ENCODE data around the gene CFAP69.
A peak's percentile ranks its signal among the peaks of the same experiment; 100 is the strongest.

Gene CFAP69

DNA sequence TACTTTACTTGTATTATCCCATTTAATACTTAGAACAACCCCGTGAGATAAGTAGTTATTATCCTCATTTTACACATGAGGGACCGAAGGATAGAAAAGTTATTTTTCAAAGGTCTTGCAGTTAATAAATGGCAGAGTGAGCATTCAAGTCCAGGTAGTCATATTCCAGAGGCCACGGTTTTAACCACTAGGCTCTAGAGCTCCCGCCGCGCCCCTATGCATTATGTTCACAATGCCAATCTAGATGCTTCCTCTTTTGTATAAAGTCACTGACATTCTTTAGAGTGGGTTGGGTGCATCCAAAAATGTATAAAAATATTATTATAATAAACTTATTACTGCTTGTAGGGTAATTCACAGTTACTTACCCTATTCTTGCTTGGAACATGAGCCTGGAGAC, 11.4 kb upstream of the CFAP69 start:
- no peak overlapping the region for H2AFZ ChIP-seq (ENCODE audit: low read length, unreplicated experiment)

DNA sequence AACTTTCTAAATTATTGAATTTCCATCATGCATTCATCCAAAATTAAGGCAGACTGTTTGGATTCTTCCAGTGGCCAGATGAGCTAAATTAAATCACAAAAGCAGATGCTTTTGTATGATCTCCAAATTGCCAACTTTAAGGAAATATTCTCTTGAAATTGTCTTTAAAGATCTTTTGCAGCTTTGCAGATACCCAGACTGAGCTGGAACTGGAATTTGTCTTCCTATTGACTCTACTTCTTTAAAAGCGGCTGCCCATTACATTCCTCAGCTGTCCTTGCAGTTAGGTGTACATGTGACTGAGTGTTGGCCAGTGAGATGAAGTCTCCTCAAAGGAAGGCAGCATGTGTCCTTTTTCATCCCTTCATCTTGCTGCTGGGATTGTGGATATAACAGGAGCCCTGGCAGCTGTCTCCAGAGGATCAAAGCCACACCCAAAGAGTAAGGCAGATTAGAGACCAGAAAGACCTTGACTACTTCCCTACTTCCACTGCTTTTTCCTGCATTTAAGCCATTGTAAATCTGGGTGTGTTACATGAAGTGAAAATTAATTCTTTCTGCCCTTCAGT, 8.2 kb upstream of the CFAP69 start:
- no peaks in the 10 kb centered on the region for H3K27me3 ChIP-seq (ENCODE audit: insufficient read depth, low read length)
- H3K36me3 ChIP-seq (ENCODE audit: insufficient read depth, low read length) = peaks cover 4% of the 10 kb centered on the region; the same call in 1 of the 2 replicates

More for the DNA sequence above, 11.4 kb upstream of the CFAP69 start:
- Histone ChIP-seq H3K4me1 (ENCODE audit: control insufficient read depth, insufficient read depth, low read length, unreplicated experiment) (no peaks in the 10 kb centered on the region), H3K27me3 (ENCODE audit: insufficient read depth, low read length) (no peaks in the 10 kb centered on the region), H3K79me2 (ENCODE audit: control insufficient read depth, insufficient read depth, low read length, unreplicated experiment) (no peaks in the 10 kb centered on the region), H3K4me3 (ENCODE audit: low read depth, low read length) (no peak overlapping the region), H3K27ac (ENCODE audit: low read depth, low read length) (no peak overlapping the region), H3K36me3 (ENCODE audit: insufficient read depth, low read length) (peaks cover 10% of the 10 kb centered on the region)

DNA sequence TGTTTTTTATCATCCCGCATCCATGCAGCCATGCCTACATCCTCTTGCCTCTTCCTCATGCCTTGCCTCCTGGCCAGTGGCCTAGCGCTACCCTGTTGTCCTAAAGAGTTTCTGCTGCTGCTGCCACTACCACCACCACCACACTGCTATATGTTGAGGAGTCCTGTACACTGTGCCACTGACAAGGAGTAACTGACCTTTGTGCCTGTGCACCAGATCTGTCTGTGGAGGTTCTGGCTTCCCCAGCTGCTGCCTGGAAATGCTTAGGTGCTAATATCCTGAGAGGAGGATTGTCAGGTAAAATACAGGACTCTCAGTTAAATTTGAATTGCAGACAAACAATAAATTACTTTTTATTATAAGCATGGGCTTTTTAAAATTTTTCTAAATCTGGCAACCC, 7.0 kb upstream of the CFAP69 start:
- H3K36me3 ChIP-seq (ENCODE audit: insufficient read depth, low read length) = no peaks in the 10 kb centered on the region
- no peaks in the 10 kb centered on the region for H3K4me1 ChIP-seq (ENCODE audit: control insufficient read depth, insufficient read depth, low read length, unreplicated experiment)
- no peak overlapping the region for H3K4me3 ChIP-seq (ENCODE audit: low read depth, low read length)
- no peak overlapping the region for H2AFZ ChIP-seq (ENCODE audit: low read length, unreplicated experiment)
- H3K27ac ChIP-seq (ENCODE audit: low read depth, low read length) = no peak overlapping the region
- H3K79me2 ChIP-seq (ENCODE audit: control insufficient read depth, insufficient read depth, low read length, unreplicated experiment) = no peaks in the 10 kb centered on the region
- H3K27me3 ChIP-seq (ENCODE audit: insufficient read depth, low read length) = no peaks in the 10 kb centered on the region

More for the DNA sequence above, 8.2 kb upstream of the CFAP69 start:
- Histone ChIP-seq H3K4me3 (ENCODE audit: low read depth, low read length) (no peak overlapping the region), H2AFZ (ENCODE audit: low read length, unreplicated experiment) (no peak overlapping the region), H3K79me2 (ENCODE audit: control insufficient read depth, insufficient read depth, low read length, unreplicated experiment) (no peaks in the 10 kb centered on the region), H3K27ac (ENCODE audit: low read depth, low read length) (no peak overlapping the region), H3K4me1 (ENCODE audit: control insufficient read depth, insufficient read depth, low read length, unreplicated experiment) (no peaks in the 10 kb centered on the region)

DNA sequence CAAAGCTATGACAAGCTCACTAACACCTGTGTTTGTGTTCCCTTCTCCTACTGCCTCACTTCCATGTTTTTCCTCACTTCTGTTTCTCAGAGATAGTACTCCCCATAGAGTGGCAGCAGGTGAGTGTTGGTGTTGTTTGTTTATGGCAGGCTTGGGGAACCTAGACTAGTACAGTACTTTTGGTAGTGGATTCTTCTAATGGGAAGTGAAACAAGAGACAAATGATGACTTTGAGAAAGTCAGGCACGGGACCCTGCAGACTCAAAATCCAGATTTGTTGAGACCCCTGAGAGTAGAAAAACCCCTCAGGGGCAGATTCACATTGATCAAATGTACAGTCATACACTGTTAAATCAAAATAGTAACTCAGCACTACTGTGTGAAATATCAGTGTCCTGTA, 6.4 kb upstream of the CFAP69 start:
- Histone ChIP-seq H3K4me3 (ENCODE audit: low read depth, low read length) (no peak overlapping the region), H3K79me2 (ENCODE audit: control insufficient read depth, insufficient read depth, low read length, unreplicated experiment) (no peaks in the 10 kb centered on the region), H2AFZ (ENCODE audit: low read length, unreplicated experiment) (no peak overlapping the region), H3K36me3 (ENCODE audit: insufficient read depth, low read length) (no peaks in the 10 kb centered on the region), H3K27ac (ENCODE audit: low read depth, low read length) (no peak overlapping the region), H3K4me1 (ENCODE audit: control insufficient read depth, insufficient read depth, low read length, unreplicated experiment) (no peaks in the 10 kb centered on the region), H3K27me3 (ENCODE audit: insufficient read depth, low read length) (no peaks in the 10 kb centered on the region)

DNA sequence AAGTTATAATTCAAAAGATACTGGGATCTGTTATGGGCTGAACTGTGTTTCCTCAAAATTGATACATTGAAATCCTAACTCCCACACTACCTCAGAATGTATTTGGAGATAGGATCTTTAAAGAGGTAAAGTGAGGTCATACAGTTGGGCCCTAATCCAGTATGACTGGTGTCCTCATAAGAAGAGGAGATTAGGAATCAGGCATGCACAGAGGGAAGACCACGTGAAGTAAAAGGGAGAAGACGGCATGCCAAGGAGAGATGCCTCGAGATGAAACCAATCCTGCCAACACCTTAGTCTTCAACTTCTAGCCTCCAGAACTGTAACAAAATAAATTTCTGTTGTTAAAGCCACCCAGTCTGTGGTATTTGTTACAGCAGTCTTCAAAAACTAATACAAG, 5.9 kb upstream of the CFAP69 start:
- Histone ChIP-seq H3K27me3 (ENCODE audit: insufficient read depth, low read length) (no peaks in the 10 kb centered on the region), H3K27ac (ENCODE audit: low read depth, low read length) (no peak overlapping the region), H2AFZ (ENCODE audit: low read length, unreplicated experiment) (no peak overlapping the region), H3K79me2 (ENCODE audit: control insufficient read depth, insufficient read depth, low read length, unreplicated experiment) (no peaks in the 10 kb centered on the region), H3K4me1 (ENCODE audit: control insufficient read depth, insufficient read depth, low read length, unreplicated experiment) (no peaks in the 10 kb centered on the region), H3K36me3 (ENCODE audit: insufficient read depth, low read length) (no peaks in the 10 kb centered on the region), H3K4me3 (ENCODE audit: low read depth, low read length) (peak overlapping the region; percentile 56; the same call in 1 of the 2 replicates)

- Histone ChIP-seq H2AFZ (ENCODE audit: low read length, unreplicated experiment) (no peak overlapping the region), H3K4me1 (ENCODE audit: control insufficient read depth, insufficient read depth, low read length, unreplicated experiment) (peaks cover 4% of the 10 kb centered on the region), H3K36me3 (ENCODE audit: insufficient read depth, low read length) (no peaks in the 10 kb centered on the region), H3K27ac (ENCODE audit: low read depth, low read length) (no peak overlapping the region), H3K27me3 (ENCODE audit: insufficient read depth, low read length) (no peaks in the 10 kb centered on the region), H3K79me2 (ENCODE audit: control insufficient read depth, insufficient read depth, low read length, unreplicated experiment) (no peaks in the 10 kb centered on the region), H3K4me3 (ENCODE audit: low read depth, low read length) (peak overlapping the region; percentile 56)
Measured at GRCh38 chr7:90239625-90240228, 5.2 kb upstream of the CFAP69 start.

- no peak overlapping the region for H3K27ac ChIP-seq (ENCODE audit: low read depth, low read length)
- no peak overlapping the region for H3K4me3 ChIP-seq (ENCODE audit: low read depth, low read length)
- peaks cover 4% of the 10 kb centered on the region for H3K4me1 ChIP-seq (ENCODE audit: control insufficient read depth, insufficient read depth, low read length, unreplicated experiment)
- no peak overlapping the region for H2AFZ ChIP-seq (ENCODE audit: low read length, unreplicated experiment)
- H3K36me3 ChIP-seq (ENCODE audit: insufficient read depth, low read length) = no peaks in the 10 kb centered on the region
- no peaks in the 10 kb centered on the region for H3K79me2 ChIP-seq (ENCODE audit: control insufficient read depth, insufficient read depth, low read length, unreplicated experiment)
- H3K27me3 ChIP-seq (ENCODE audit: insufficient read depth, low read length) = no peaks in the 10 kb centered on the region
Measured at GRCh38 chr7:90242369-90243168, 2.4 kb upstream of the CFAP69 start.

DNA sequence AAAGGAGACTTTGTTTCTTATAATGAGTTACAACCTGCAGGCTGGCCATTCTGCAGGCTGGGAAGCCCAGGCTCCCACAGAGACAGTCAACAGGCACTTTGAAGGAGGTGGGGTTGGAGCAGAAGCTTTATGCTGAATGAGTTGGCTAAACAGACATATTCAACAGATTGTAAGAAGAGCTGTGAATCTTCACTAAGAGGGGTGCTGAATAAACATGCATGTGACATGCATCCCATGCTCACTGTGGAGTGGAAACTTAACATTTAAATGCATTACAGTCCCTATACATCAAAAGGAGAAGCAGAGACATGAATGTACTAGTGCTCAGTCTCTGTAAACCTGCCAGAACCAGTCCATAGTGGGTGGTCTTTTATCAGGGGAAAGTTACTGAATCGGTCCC, 1.4 kb upstream of the CFAP69 start:
- H2AFZ ChIP-seq (ENCODE audit: low read length, unreplicated experiment) = no peak overlapping the region
- H3K27me3 ChIP-seq (ENCODE audit: insufficient read depth, low read length) = no peaks in the 10 kb centered on the region
- H3K4me1 ChIP-seq (ENCODE audit: control insufficient read depth, insufficient read depth, low read length, unreplicated experiment) = peaks cover 4% of the 10 kb centered on the region
- H3K79me2 ChIP-seq (ENCODE audit: control insufficient read depth, insufficient read depth, low read length, unreplicated experiment) = no peaks in the 10 kb centered on the region
- no peak overlapping the region for H3K27ac ChIP-seq (ENCODE audit: low read depth, low read length)
- H3K4me3 ChIP-seq (ENCODE audit: low read depth, low read length) = no peak overlapping the region
- H3K36me3 ChIP-seq (ENCODE audit: insufficient read depth, low read length) = no peaks in the 10 kb centered on the region

DNA sequence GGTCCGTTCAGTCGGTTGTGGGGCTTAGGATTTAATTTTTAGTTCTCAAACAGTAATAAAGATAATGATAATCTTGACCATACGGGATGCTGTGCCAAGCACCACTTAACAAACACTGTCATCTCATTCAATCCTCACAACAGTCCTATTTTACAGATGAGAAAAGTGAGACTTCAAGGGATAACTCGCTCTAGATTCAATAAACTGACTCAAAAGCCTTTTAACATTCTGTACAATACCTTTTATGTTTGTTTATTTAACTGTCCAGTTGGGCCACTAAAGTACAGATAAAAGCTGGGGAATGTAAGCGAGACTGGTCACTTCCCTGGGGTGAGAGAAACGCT, 437 bp upstream of the CFAP69 start:
- peaks cover 7% of the 10 kb centered on the region for H3K4me1 ChIP-seq (ENCODE audit: control insufficient read depth, insufficient read depth, low read length, unreplicated experiment)
- H3K27ac ChIP-seq (ENCODE audit: low read depth, low read length) = no peak overlapping the region

DNA sequence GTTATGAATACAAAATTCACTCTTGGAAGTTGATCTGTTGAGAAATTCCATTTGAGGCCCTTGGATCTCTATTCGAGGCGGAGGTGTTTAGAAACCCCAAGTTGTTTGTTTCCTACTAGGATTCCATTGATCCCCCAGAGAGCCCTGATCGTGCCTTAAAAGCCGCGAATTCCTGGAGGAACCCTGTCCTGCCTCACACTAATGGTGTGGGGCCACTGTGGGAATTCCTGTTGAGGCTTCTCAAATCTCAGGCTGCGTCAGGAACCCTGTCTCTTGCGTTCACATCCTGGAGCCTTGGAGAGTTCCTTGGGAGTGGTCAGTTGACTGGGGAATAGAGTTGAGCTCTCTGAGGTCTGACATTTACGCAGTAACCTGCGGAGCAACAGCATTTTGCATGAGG, 1.2 kb downstream of the CFAP69 start:
- H3K4me1 ChIP-seq (ENCODE audit: control insufficient read depth, insufficient read depth, low read length, unreplicated experiment) = peaks cover 24% of the 10 kb centered on the region
- H2AFZ ChIP-seq (ENCODE audit: low read length, unreplicated experiment) = peak overlapping the region; percentile 65
- H3K79me2 ChIP-seq (ENCODE audit: control insufficient read depth, insufficient read depth, low read length, unreplicated experiment) = no peaks in the 10 kb centered on the region
- no peaks in the 10 kb centered on the region for H3K36me3 ChIP-seq (ENCODE audit: insufficient read depth, low read length)
- H3K27me3 ChIP-seq (ENCODE audit: insufficient read depth, low read length) = no peaks in the 10 kb centered on the region
- H3K4me3 ChIP-seq (ENCODE audit: low read depth, low read length) = peak overlapping the region; percentile 80
- peak overlapping the region; percentile 44; the same call in 1 of the 2 replicates for H3K27ac ChIP-seq (ENCODE audit: low read depth, low read length)

More for the DNA sequence above, 437 bp upstream of the CFAP69 start:
- Histone ChIP-seq H3K36me3 (ENCODE audit: insufficient read depth, low read length) (no peaks in the 10 kb centered on the region), H3K79me2 (ENCODE audit: control insufficient read depth, insufficient read depth, low read length, unreplicated experiment) (no peaks in the 10 kb centered on the region), H3K27me3 (ENCODE audit: insufficient read depth, low read length) (no peaks in the 10 kb centered on the region), H2AFZ (ENCODE audit: low read length, unreplicated experiment) (peak overlapping the region; percentile 69), H3K4me3 (ENCODE audit: low read depth, low read length) (peak overlapping the region; percentile 80)

GRCh38 chr7:90248706-90249105, 3.7 kb downstream of the CFAP69 start:
- H3K27me3 ChIP-seq (ENCODE audit: insufficient read depth, low read length) = no peaks in the 10 kb centered on the region
- H3K4me3 ChIP-seq (ENCODE audit: low read depth, low read length) = no peak overlapping the region
- no peak overlapping the region for H2AFZ ChIP-seq (ENCODE audit: low read length, unreplicated experiment)
- no peaks in the 10 kb centered on the region for H3K36me3 ChIP-seq (ENCODE audit: insufficient read depth, low read length)
- H3K27ac ChIP-seq (ENCODE audit: low read depth, low read length) = no peak overlapping the region
- H3K79me2 ChIP-seq (ENCODE audit: control insufficient read depth, insufficient read depth, low read length, unreplicated experiment) = no peaks in the 10 kb centered on the region
- H3K4me1 ChIP-seq (ENCODE audit: control insufficient read depth, insufficient read depth, low read length, unreplicated experiment) = peaks cover 28% of the 10 kb centered on the region

All from ACC112 (cell line).